BLaER1 treated with 17β-estradiol and CSF1 and Interleukin-3, amounts not matched to agents 10 nM and 100 nM (cell line): ENCODE data around the gene IQSEC3.
"Not testable (repeated sequence)": the region's sequence is repeated elsewhere in the genome, so short reads cannot be mapped to it uniquely, and the experiment has no call there.

ENCODE experiments used
- H3K27ac ChIP-seq, 11 experiments: shearing (Covaris generic); formaldehyde crosslinking; 2 replicates each; pipeline ENCODE4 v1.8.1; 2022
- H3K27me3 ChIP-seq, 11 experiments: shearing (Covaris generic); formaldehyde crosslinking; 2 replicates each; pipeline ENCODE4 v1.8.1; 2022
- H3K36me3 ChIP-seq, 11 experiments: shearing (Covaris generic); formaldehyde crosslinking; 2 replicates each; pipeline ENCODE4 v1.8.1; 2022
- H3K4me1 ChIP-seq, 10 experiments: shearing (Covaris generic); formaldehyde crosslinking; 2 replicates each; pipeline ENCODE4 v1.8.1; 2022
- H3K4me2 ChIP-seq, 11 experiments: shearing (Covaris generic); formaldehyde crosslinking; 2 replicates each; pipeline ENCODE4 v1.8.1; 2022
- H3K4me3 ChIP-seq, 10 experiments: shearing (Covaris generic); formaldehyde crosslinking; 2 replicates each; pipeline ENCODE4 v1.8.1; 2022
- H3K9ac ChIP-seq, 11 experiments: shearing (Covaris generic); formaldehyde crosslinking; 2 replicates each; pipeline ENCODE4 v1.8.1; 2022
- H3K9me3 ChIP-seq, 11 experiments: shearing (Covaris generic); formaldehyde crosslinking; replicated peaks in 1 of 11; 2 replicates each; pipeline ENCODE4 v1.8.1; 2022
- H4K20me1 ChIP-seq, 11 experiments: shearing (Covaris generic); formaldehyde crosslinking; 2 replicates each; pipeline ENCODE4 v1.8.1; 2022
- Cebpa-rat ChIP-seq, 11 experiments: shearing (Covaris generic); IDR thresholded peaks; 2 replicates each; pipeline ENCODE4 v1.8.1; 2022

IQSEC3 gene

DNA sequence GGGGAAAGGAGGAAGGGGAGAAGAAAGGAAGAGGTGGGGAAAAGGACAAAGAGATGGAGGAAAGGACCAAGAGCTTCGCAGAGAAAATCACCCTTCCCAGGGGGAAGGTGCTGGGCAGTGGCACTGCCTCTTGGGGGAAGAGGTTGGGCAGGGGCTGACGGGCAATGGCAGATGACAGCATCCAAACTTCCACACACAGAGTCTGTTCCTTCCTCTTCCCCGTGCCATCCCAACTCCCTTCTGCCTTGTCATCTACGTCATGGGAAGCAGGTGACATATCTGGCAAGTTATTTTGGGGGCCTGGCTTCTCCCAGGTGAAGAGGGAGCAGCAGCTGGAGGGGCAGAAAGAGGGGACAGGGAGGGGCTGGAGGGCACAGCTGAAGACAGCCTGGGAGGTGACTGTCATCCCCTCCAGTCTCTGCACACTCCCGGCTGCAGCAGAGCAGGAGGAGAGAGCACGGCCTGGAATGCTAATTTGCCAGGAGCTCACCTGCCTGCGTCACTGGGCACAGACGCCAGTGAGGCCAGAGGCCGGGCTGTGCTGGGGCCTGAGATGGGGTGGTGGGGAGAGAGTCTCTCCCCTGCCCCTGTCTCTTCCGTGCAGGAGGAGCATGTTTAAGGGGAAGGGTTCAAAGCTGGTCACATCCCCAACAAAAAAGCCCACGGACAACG, 43.9 kb upstream of the IQSEC3 start:
- TF ChIP-seq Cebpa-rat (IDR thresholded peaks at IDR 0.05), result no peak
- peaks cover 15 to 31% (median 26%) of the 10 kb centered on the region in 11 experiments; a peak in 20 of 22 replicates for H4K20me1 ChIP-seq
- no peaks in the 10 kb centered on the region for H3K9me3 ChIP-seq
- peak overlapping the region in 2 of 11 experiments; percentile 1 to 5; a peak in 1 of 22 replicates for H3K9ac ChIP-seq
- no peaks in the 10 kb centered on the region for H3K27me3 ChIP-seq
- peak overlapping the region in 8 of 11 experiments; percentile 0 to 33 (median 13); a peak in 9 of 22 replicates for H3K27ac ChIP-seq
- H3K36me3 ChIP-seq, result peaks cover 22 to 35% (median 29%) of the 10 kb centered on the region in 11 experiments
- peak overlapping the region in 10 of 11 experiments; percentile 10 to 71 (median 40); a peak in 16 of 22 replicates for H3K4me2 ChIP-seq
- H3K4me1 ChIP-seq, result peaks cover 7 to 25% (median 20%) of the 10 kb centered on the region in 10 experiments; a peak in 17 of 20 replicates
- no peak overlapping the region for H3K4me3 ChIP-seq

DNA sequence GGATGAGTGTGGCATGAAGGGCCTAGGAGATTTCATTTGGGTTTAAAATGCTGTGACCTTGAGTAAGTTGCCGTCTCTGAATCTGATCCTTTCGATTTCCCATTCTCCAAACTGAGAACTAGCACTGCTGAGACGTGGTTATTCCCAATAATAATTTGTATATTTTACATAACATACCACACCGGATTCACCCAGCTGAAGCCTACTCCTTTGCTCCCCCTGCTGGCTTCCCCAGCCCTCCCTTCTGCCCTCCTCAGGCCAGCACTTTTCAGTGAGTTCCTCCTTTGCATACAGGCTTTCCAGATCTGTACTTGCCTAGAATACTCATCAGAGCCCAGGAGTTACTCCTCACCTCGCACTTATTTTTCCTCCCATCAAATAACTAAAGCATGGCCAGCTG, 38.7 kb upstream of the IQSEC3 start:
- not testable (repeated sequence) for H3K36me3 ChIP-seq, H3K27ac ChIP-seq, H3K4me2 ChIP-seq, H3K4me3 ChIP-seq, H3K27me3 ChIP-seq, H3K9me3 ChIP-seq, H3K4me1 ChIP-seq, H4K20me1 ChIP-seq, H3K9ac ChIP-seq

- not testable (repeated sequence) for H3K27me3 ChIP-seq, H3K9ac ChIP-seq, H3K27ac ChIP-seq, H3K4me1 ChIP-seq, H3K4me2 ChIP-seq, H3K4me3 ChIP-seq, H3K36me3 ChIP-seq, H3K9me3 ChIP-seq, H4K20me1 ChIP-seq
Measured at GRCh38 chr12:38775-39174, 27.8 kb upstream of the IQSEC3 start.

DNA sequence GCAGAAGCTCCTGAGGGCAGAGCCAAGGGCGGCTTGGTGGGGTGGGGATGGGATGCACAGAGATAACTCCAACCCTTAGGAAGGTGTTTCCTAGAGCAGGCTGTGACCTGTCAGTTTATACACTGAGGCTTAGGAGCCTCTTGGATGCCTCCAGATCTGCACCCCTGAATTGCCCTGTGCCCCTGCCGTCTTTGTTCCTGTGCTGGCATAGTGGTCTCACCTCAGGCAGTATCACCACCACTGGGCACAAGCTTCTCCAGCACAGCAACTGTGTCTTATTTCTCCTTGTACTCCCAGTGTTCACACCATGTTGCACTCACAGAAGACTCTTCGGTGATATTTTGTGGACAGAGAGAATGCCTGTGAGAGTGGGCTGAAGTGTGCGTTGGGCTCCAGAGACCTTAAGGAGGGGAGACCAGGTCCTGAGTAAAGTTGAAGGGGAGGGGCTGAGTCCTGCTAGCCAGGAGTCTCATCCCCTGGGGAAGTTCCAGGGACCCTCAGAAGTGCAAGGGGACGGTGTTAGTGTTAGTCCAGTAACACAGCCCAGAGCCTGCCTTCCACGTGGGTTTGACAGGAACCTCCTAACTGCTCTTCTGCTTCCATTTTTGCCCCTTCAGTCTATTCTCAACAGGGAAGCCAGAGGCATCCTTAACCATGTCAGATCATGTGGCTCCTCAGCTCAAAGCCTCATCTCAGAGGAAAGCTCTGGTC, 26.9 kb upstream of the IQSEC3 start:
- not testable (repeated sequence) for H4K20me1 ChIP-seq, H3K27me3 ChIP-seq, H3K9ac ChIP-seq, H3K4me3 ChIP-seq, H3K4me1 ChIP-seq, H3K4me2 ChIP-seq, H3K27ac ChIP-seq, H3K36me3 ChIP-seq, H3K9me3 ChIP-seq

DNA sequence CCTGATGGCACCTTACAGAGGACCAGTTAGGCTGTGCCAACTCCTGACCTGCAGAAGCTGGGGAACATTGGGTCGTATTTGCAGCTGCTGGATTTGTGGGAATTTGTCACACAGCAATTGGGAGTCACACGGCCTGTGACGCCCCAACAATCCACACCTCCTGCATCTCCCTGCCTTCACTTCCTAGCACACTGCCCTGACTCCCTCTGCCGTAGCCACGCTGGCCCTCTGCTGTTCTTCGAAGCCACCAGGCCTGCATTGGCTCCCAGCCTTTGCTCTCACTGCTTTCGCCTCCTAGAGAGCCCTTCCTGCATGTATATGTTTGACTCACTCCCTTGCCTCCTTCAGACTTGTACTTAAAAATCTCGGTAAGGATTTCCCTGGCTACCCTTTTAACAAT, 22.2 kb upstream of the IQSEC3 start:
- H3K27me3 ChIP-seq, H3K9me3 ChIP-seq, H3K4me2 ChIP-seq, H4K20me1 ChIP-seq, H3K27ac ChIP-seq, H3K36me3 ChIP-seq, H3K9ac ChIP-seq, H3K4me3 ChIP-seq: not testable (repeated sequence)
- H3K4me1 ChIP-seq, result peaks cover 0 to 19% (median 0%) of the 10 kb centered on the region in 10 experiments; a peak in 9 of 20 replicates

- H3K9me3 ChIP-seq, H4K20me1 ChIP-seq, H3K4me3 ChIP-seq, H3K27me3 ChIP-seq, H3K36me3 ChIP-seq, H3K9ac ChIP-seq, H3K27ac ChIP-seq: not testable (repeated sequence)
- H3K4me1 ChIP-seq, result peaks cover 0 to 19% (median 0%) of the 10 kb centered on the region in 10 experiments; a peak in 9 of 20 replicates
- peak overlapping the region in 3 of 11 experiments; percentile 67 to 72 (median 67); a peak in 6 of 22 replicates for H3K4me2 ChIP-seq
Measured at GRCh38 chr12:45235-45990, 21.2 kb upstream of the IQSEC3 start.

DNA sequence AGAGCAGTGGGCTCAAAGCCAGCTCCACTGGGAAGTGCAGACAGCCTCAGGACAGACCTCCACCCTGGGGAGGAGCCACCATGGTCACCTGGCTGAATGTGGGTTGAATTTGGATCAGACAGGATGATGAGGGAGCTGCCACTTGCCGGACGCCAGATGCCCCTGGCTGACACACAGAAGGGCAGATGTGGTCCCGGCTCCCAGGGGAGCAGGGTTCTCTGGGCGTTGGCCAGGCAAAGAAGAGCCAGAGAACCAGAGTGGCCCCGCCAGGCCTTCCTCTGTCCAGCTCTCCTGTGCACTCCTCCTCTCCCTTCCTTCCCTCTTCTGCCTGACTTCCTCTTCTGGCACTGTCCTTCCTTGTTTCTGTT, 20.6 kb upstream of the IQSEC3 start:
- H3K9ac ChIP-seq, H3K9me3 ChIP-seq, H3K36me3 ChIP-seq, H4K20me1 ChIP-seq, H3K27me3 ChIP-seq, H3K27ac ChIP-seq, H3K4me3 ChIP-seq: not testable (repeated sequence)
- Histone ChIP-seq H3K4me2 (peak overlapping the region in 4 of 11 experiments; percentile 26 to 72 (median 67); a peak in 6 of 22 replicates), H3K4me1 (peaks cover 0 to 19% (median 0%) of the 10 kb centered on the region in 10 experiments; a peak in 9 of 20 replicates)

- H3K27me3 ChIP-seq, H3K27ac ChIP-seq, H4K20me1 ChIP-seq, H3K4me3 ChIP-seq, H3K9me3 ChIP-seq, H3K36me3 ChIP-seq, H3K9ac ChIP-seq: not testable (repeated sequence)
- Histone ChIP-seq H3K4me1 (peaks cover 0 to 19% (median 0%) of the 10 kb centered on the region in 10 experiments; a peak in 9 of 20 replicates), H3K4me2 (peak overlapping the region in 2 of 11 experiments; percentile 1 to 67; a peak in 1 of 22 replicates)
Measured at GRCh38 chr12:46542-46941, 20.0 kb upstream of the IQSEC3 start.

GRCh38 chr12:47699-48226, 18.8 kb upstream of the IQSEC3 start:
- not testable (repeated sequence) for H3K4me3 ChIP-seq, H3K9ac ChIP-seq, H3K9me3 ChIP-seq, H4K20me1 ChIP-seq, H3K36me3 ChIP-seq, H3K27me3 ChIP-seq, H3K27ac ChIP-seq, H3K4me2 ChIP-seq
- H3K4me1 ChIP-seq, result peaks cover 0 to 19% (median 0%) of the 10 kb centered on the region in 10 experiments; a peak in 9 of 20 replicates

GRCh38 chr12:49149-49548, 17.4 kb upstream of the IQSEC3 start:
- not testable (repeated sequence) for H3K36me3 ChIP-seq, H3K27me3 ChIP-seq, H4K20me1 ChIP-seq

GRCh38 chr12:51087-51486, 15.5 kb upstream of the IQSEC3 start:
- H3K36me3 ChIP-seq, H3K9me3 ChIP-seq, H4K20me1 ChIP-seq, H3K27ac ChIP-seq, H3K27me3 ChIP-seq, H3K4me1 ChIP-seq, H3K9ac ChIP-seq, H3K4me3 ChIP-seq, H3K4me2 ChIP-seq: not testable (repeated sequence)

More at GRCh38 chr12:49149-49548, 17.4 kb upstream of the IQSEC3 start:
- peaks cover 0 to 19% (median 0%) of the 10 kb centered on the region in 10 experiments; a peak in 9 of 20 replicates for H3K4me1 ChIP-seq
- H3K4me3 ChIP-seq, H3K27ac ChIP-seq, H3K9ac ChIP-seq, H3K9me3 ChIP-seq, H3K4me2 ChIP-seq: not testable (repeated sequence)

GRCh38 chr12:51962-52361, 14.6 kb upstream of the IQSEC3 start:
- not testable (repeated sequence) for H3K27ac ChIP-seq, H3K9me3 ChIP-seq, H3K36me3 ChIP-seq, H3K9ac ChIP-seq, H3K4me1 ChIP-seq, H3K4me2 ChIP-seq, H3K27me3 ChIP-seq, H4K20me1 ChIP-seq, H3K4me3 ChIP-seq
